PFSK-1 (cell line): ENCODE results near the gene FHL1.

Source experiments
- POLR2AphosphoS5 ChIP-seq: IDR thresholded peaks from 2 replicates; pipeline ENCODE4 v1.6.1; 2012; ENCODE audit warnings: low read depth, mild to moderate bottlenecking, control low read depth, low read length, moderate library complexity
- TAF1 ChIP-seq: IDR thresholded peaks from 2 replicates; pipeline ENCODE4 v1.6.1; 2012; ENCODE audit warnings: low read length, control low read depth, borderline replicate concordance; ENCODE audit not compliant: insufficient read depth

GRCh38 chrX:136246201-136246600, 98.9 kb downstream of the FHL1 start:
- TF ChIP-seq POLR2AphosphoS5 (no peak), TAF1 (no peak)
